ENCODE data around the gene HIVEP1.

Gene HIVEP1

GRCh38 chr6:11973238-11973637 lies 38.9 kb upstream of the HIVEP1 start:
- H2AFZ ChIP-seq (ENCODE audit: low read length, unreplicated experiment) = no peak overlapping the region
- H3K4me1 ChIP-seq (ENCODE audit: control insufficient read depth, insufficient read depth, low read length, unreplicated experiment) = peaks cover 27% of the 10 kb centered on the region
- no peak overlapping the region for H3K4me3 ChIP-seq (ENCODE audit: low read depth, low read length)
- H3K27ac ChIP-seq (ENCODE audit: low read depth, low read length) = no peak overlapping the region
- H3K27me3 ChIP-seq (ENCODE audit: insufficient read depth, low read length) = no peaks in the 10 kb centered on the region
- H3K36me3 ChIP-seq (ENCODE audit: insufficient read depth, low read length) = no peaks in the 10 kb centered on the region
- no peaks in the 10 kb centered on the region for H3K79me2 ChIP-seq (ENCODE audit: control insufficient read depth, insufficient read depth, low read length, unreplicated experiment)

- no peak overlapping the region for H3K27ac ChIP-seq (ENCODE audit: low read depth, low read length)
- H3K79me2 ChIP-seq (ENCODE audit: control insufficient read depth, insufficient read depth, low read length, unreplicated experiment) = no peaks in the 10 kb centered on the region
- no peak overlapping the region for H2AFZ ChIP-seq (ENCODE audit: low read length, unreplicated experiment)
- H3K4me3 ChIP-seq (ENCODE audit: low read depth, low read length) = no peak overlapping the region
- peaks cover 20% of the 10 kb centered on the region for H3K4me1 ChIP-seq (ENCODE audit: control insufficient read depth, insufficient read depth, low read length, unreplicated experiment)
- no peaks in the 10 kb centered on the region for H3K27me3 ChIP-seq (ENCODE audit: insufficient read depth, low read length)
- no peaks in the 10 kb centered on the region for H3K36me3 ChIP-seq (ENCODE audit: insufficient read depth, low read length)
These were observed 38.0 kb upstream of the HIVEP1 start for GRCh38 chr6:11974089-11974488.

- Histone ChIP-seq H3K36me3 (ENCODE audit: insufficient read depth, low read length) (no peaks in the 10 kb centered on the region), H3K27me3 (ENCODE audit: insufficient read depth, low read length) (no peaks in the 10 kb centered on the region), H3K27ac (ENCODE audit: low read depth, low read length) (no peak overlapping the region), H2AFZ (ENCODE audit: low read length, unreplicated experiment) (no peak overlapping the region), H3K79me2 (ENCODE audit: control insufficient read depth, insufficient read depth, low read length, unreplicated experiment) (no peaks in the 10 kb centered on the region), H3K4me3 (ENCODE audit: low read depth, low read length) (no peak overlapping the region), H3K4me1 (ENCODE audit: control insufficient read depth, insufficient read depth, low read length, unreplicated experiment) (peaks cover 20% of the 10 kb centered on the region)
These were observed 36.6 kb upstream of the HIVEP1 start for GRCh38 chr6:11975353-11975977.

- Histone ChIP-seq H3K27me3 (ENCODE audit: insufficient read depth, low read length) (no peaks in the 10 kb centered on the region), H3K79me2 (ENCODE audit: control insufficient read depth, insufficient read depth, low read length, unreplicated experiment) (no peaks in the 10 kb centered on the region), H2AFZ (ENCODE audit: low read length, unreplicated experiment) (no peak overlapping the region), H3K4me1 (ENCODE audit: control insufficient read depth, insufficient read depth, low read length, unreplicated experiment) (peaks cover 12% of the 10 kb centered on the region), H3K4me3 (ENCODE audit: low read depth, low read length) (no peak overlapping the region), H3K27ac (ENCODE audit: low read depth, low read length) (no peak overlapping the region), H3K36me3 (ENCODE audit: insufficient read depth, low read length) (no peaks in the 10 kb centered on the region)
These were observed 35.6 kb upstream of the HIVEP1 start for GRCh38 chr6:11976489-11976888.

GRCh38 chr6:11977193-11977592 lies 34.9 kb upstream of the HIVEP1 start:
- Histone ChIP-seq H3K4me3 (ENCODE audit: low read depth, low read length) (no peak overlapping the region), H3K79me2 (ENCODE audit: control insufficient read depth, insufficient read depth, low read length, unreplicated experiment) (no peaks in the 10 kb centered on the region), H3K27ac (ENCODE audit: low read depth, low read length) (no peak overlapping the region), H2AFZ (ENCODE audit: low read length, unreplicated experiment) (no peak overlapping the region), H3K4me1 (ENCODE audit: control insufficient read depth, insufficient read depth, low read length, unreplicated experiment) (peaks cover 12% of the 10 kb centered on the region), H3K27me3 (ENCODE audit: insufficient read depth, low read length) (no peaks in the 10 kb centered on the region), H3K36me3 (ENCODE audit: insufficient read depth, low read length) (no peaks in the 10 kb centered on the region)

- H3K4me1 ChIP-seq (ENCODE audit: control insufficient read depth, insufficient read depth, low read length, unreplicated experiment) = peaks cover 12% of the 10 kb centered on the region
- no peaks in the 10 kb centered on the region for H3K27me3 ChIP-seq (ENCODE audit: insufficient read depth, low read length)
- H3K4me3 ChIP-seq (ENCODE audit: low read depth, low read length) = no peak overlapping the region
- H3K36me3 ChIP-seq (ENCODE audit: insufficient read depth, low read length) = no peaks in the 10 kb centered on the region
- H3K79me2 ChIP-seq (ENCODE audit: control insufficient read depth, insufficient read depth, low read length, unreplicated experiment) = no peaks in the 10 kb centered on the region
- no peak overlapping the region for H2AFZ ChIP-seq (ENCODE audit: low read length, unreplicated experiment)
- H3K27ac ChIP-seq (ENCODE audit: low read depth, low read length) = no peak overlapping the region
These were observed 34.4 kb upstream of the HIVEP1 start for GRCh38 chr6:11977738-11978137.

GRCh38 chr6:11978169-11978987 lies 33.7 kb upstream of the HIVEP1 start:
- Histone ChIP-seq H3K36me3 (ENCODE audit: insufficient read depth, low read length) (no peaks in the 10 kb centered on the region), H3K79me2 (ENCODE audit: control insufficient read depth, insufficient read depth, low read length, unreplicated experiment) (no peaks in the 10 kb centered on the region), H3K4me3 (ENCODE audit: low read depth, low read length) (no peak overlapping the region), H3K27ac (ENCODE audit: low read depth, low read length) (no peak overlapping the region), H2AFZ (ENCODE audit: low read length, unreplicated experiment) (no peak overlapping the region), H3K4me1 (ENCODE audit: control insufficient read depth, insufficient read depth, low read length, unreplicated experiment) (peaks cover 12% of the 10 kb centered on the region), H3K27me3 (ENCODE audit: insufficient read depth, low read length) (no peaks in the 10 kb centered on the region)

GRCh38 chr6:11979866-11980265 lies 32.2 kb upstream of the HIVEP1 start:
- no peaks in the 10 kb centered on the region for H3K36me3 ChIP-seq (ENCODE audit: insufficient read depth, low read length)
- no peak overlapping the region for H2AFZ ChIP-seq (ENCODE audit: low read length, unreplicated experiment)
- H3K4me1 ChIP-seq (ENCODE audit: control insufficient read depth, insufficient read depth, low read length, unreplicated experiment) = no peaks in the 10 kb centered on the region
- H3K27me3 ChIP-seq (ENCODE audit: insufficient read depth, low read length) = no peaks in the 10 kb centered on the region
- H3K79me2 ChIP-seq (ENCODE audit: control insufficient read depth, insufficient read depth, low read length, unreplicated experiment) = no peaks in the 10 kb centered on the region
- H3K4me3 ChIP-seq (ENCODE audit: low read depth, low read length) = no peak overlapping the region
- no peak overlapping the region for H3K27ac ChIP-seq (ENCODE audit: low read depth, low read length)

GRCh38 chr6:11983306-11983705 lies 28.8 kb upstream of the HIVEP1 start:
- no peaks in the 10 kb centered on the region for H3K36me3 ChIP-seq (ENCODE audit: insufficient read depth, low read length)
- no peaks in the 10 kb centered on the region for H3K27me3 ChIP-seq (ENCODE audit: insufficient read depth, low read length)
- no peak overlapping the region for H3K4me3 ChIP-seq (ENCODE audit: low read depth, low read length)
- H3K27ac ChIP-seq (ENCODE audit: low read depth, low read length) = no peak overlapping the region
- H3K79me2 ChIP-seq (ENCODE audit: control insufficient read depth, insufficient read depth, low read length, unreplicated experiment) = no peaks in the 10 kb centered on the region
- H3K4me1 ChIP-seq (ENCODE audit: control insufficient read depth, insufficient read depth, low read length, unreplicated experiment) = no peaks in the 10 kb centered on the region
- peak overlapping the region; percentile 22 for H2AFZ ChIP-seq (ENCODE audit: low read length, unreplicated experiment)

GRCh38 chr6:11987386-11987785 lies 24.7 kb upstream of the HIVEP1 start:
- H3K79me2 ChIP-seq (ENCODE audit: control insufficient read depth, insufficient read depth, low read length, unreplicated experiment) = no peaks in the 10 kb centered on the region
- no peak overlapping the region for H3K4me3 ChIP-seq (ENCODE audit: low read depth, low read length)
- H3K4me1 ChIP-seq (ENCODE audit: control insufficient read depth, insufficient read depth, low read length, unreplicated experiment) = no peaks in the 10 kb centered on the region
- no peaks in the 10 kb centered on the region for H3K36me3 ChIP-seq (ENCODE audit: insufficient read depth, low read length)
- H3K27me3 ChIP-seq (ENCODE audit: insufficient read depth, low read length) = no peaks in the 10 kb centered on the region
- H2AFZ ChIP-seq (ENCODE audit: low read length, unreplicated experiment) = no peak overlapping the region
- H3K27ac ChIP-seq (ENCODE audit: low read depth, low read length) = no peak overlapping the region

GRCh38 chr6:11989386-11989785 lies 22.7 kb upstream of the HIVEP1 start:
- Histone ChIP-seq H3K79me2 (ENCODE audit: control insufficient read depth, insufficient read depth, low read length, unreplicated experiment) (no peaks in the 10 kb centered on the region), H3K36me3 (ENCODE audit: insufficient read depth, low read length) (no peaks in the 10 kb centered on the region), H3K4me3 (ENCODE audit: low read depth, low read length) (no peak overlapping the region), H3K27ac (ENCODE audit: low read depth, low read length) (no peak overlapping the region), H2AFZ (ENCODE audit: low read length, unreplicated experiment) (no peak overlapping the region), H3K27me3 (ENCODE audit: insufficient read depth, low read length) (no peaks in the 10 kb centered on the region), H3K4me1 (ENCODE audit: control insufficient read depth, insufficient read depth, low read length, unreplicated experiment) (no peaks in the 10 kb centered on the region)

Measured in ACC112 (cell line).